ENCODE results near the gene PRRG1.
"Not testable (repeated sequence)": the region's sequence is repeated elsewhere in the genome, so short reads cannot be mapped to it uniquely, and the experiment has no call there.

The PRRG1 gene

DNA sequence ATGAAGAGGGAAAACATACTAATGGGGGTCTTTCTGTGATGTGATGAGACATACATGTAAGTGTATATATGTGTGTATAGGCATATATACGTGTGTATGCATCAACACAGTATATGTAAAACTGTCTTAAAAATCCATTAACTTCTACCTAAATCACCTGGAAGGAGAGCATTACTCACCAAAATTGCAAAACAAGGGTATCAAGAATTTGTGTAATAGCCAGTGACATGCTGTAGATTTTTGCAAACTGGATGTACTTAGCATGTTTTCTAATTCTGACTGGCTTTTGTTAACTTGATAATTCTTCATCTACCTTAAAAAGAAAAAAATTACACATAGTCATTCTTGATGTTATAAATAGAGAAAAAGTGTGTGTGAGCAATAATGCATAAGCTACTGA, 104.7 kb downstream of the PRRG1 start:
- DNase-seq (ENCODE audit: low read depth, low spot score), result no peak
- in situ Hi-C loops (cut with HindIII; ENCODE audit: low sequenced_read_pairs), result no loop called here
- TF ChIP-seq, protein P1, sequence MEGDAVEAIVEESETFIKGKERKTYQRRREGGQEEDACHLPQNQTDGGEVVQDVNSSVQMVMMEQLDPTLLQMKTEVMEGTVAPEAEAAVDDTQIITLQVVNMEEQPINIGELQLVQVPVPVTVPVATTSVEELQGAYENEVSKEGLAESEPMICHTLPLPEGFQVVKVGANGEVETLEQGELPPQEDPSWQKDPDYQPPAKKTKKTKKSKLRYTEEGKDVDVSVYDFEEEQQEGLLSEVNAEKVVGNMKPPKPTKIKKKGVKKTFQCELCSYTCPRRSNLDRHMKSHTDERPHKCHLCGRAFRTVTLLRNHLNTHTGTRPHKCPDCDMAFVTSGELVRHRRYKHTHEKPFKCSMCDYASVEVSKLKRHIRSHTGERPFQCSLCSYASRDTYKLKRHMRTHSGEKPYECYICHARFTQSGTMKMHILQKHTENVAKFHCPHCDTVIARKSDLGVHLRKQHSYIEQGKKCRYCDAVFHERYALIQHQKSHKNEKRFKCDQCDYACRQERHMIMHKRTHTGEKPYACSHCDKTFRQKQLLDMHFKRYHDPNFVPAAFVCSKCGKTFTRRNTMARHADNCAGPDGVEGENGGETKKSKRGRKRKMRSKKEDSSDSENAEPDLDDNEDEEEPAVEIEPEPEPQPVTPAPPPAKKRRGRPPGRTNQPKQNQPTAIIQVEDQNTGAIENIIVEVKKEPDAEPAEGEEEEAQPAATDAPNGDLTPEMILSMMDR (IDR thresholded peaks at IDR 0.05; ENCODE audit: low read depth, low read length), result no peak
- H3K4me3 ChIP-seq (ENCODE audit: low read depth, low read length), result no peak overlapping the region

DNA sequence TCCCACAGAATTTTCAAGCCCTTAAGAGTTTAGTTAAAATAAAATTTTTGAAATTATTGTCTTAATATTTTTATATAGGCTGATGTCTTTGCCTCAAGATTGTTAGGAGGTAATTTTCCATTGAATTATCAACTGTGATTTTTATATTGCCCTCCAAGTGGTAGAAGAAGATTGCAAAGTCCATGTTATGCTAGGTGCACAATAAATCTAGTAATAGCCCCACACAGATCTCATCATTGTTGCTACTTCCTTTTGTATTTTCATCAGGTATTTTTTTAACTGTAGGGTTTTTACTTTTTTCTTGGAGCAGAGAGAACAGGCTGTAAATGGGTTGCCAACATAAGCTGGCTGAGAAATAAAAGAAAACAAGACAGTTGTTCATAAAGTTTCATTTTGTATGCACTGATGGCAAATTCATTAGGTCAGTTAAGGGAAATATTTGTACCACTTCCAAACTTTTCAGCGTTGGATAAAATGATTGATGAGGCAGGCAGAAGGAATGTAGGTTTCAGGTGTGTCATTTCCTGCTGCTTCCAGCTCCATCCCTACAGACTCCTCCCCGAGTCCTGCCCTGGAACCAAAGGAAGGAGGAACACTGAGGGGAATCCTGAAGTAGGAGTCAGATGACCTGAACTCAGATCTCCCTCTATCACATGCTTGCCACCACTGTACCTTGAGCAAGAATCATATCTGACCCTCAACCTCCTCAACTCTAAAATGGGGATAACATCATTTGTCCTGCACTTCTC, 105.5 kb downstream of the PRRG1 start:
- no peak overlapping the region for H3K4me3 ChIP-seq (ENCODE audit: low read depth, low read length)
- TF ChIP-seq, protein P1 (IDR thresholded peaks at IDR 0.05; ENCODE audit: low read depth, low read length), result no peak
- in situ Hi-C loops (cut with HindIII; ENCODE audit: low sequenced_read_pairs), result no loop called here
- peak; percentile 27 for DNase-seq (ENCODE audit: low read depth, low spot score)

DNA sequence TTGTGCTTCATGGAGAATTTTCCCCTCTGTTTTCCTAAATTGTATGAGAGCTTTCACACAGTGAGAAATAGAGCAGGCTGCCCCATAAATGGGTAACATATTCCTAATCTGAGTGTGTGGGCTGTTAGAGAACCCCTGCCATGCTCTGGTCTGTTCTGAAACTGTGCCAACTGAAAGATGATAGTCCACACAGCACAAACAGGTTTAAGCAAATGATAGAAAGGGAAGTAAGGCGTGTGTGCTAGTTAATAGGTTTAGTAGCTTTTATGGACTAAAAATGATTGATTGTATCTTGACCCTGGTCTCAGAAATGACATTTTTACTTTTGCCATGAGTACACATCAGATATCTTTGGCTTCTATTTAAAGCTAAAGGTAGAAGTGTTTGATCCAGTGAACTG, 106.2 kb downstream of the PRRG1 start:
- H3K4me3 ChIP-seq (ENCODE audit: low read depth, low read length), result no peak overlapping the region
- in situ Hi-C loops (cut with HindIII; ENCODE audit: low sequenced_read_pairs), result no loop called here
- DNase-seq (ENCODE audit: low read depth, low spot score), result no peak
- TF ChIP-seq, protein P1 (IDR thresholded peaks at IDR 0.05; ENCODE audit: low read depth, low read length), result no peak

DNA sequence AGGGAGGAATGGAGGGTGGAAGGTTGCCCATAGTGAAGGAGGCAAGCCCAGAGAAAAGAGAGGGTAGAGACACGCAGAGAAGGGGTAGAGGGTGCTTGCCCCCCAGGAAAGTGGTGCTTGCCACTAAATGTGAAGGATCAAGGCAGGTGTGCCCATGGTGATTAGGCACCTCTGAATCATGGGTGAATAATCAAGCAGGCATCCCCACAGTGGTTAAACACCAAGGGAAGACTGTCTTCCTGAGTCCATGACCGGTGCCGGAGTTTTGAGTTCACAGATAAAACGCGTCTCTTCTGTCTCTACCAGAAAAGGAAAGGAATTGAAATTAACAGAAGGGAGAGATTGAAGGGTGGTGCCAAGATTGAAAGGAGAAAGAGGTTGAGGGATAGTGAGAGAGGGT, 111.1 kb downstream of the PRRG1 start:
- in situ Hi-C loops (cut with HindIII; ENCODE audit: low sequenced_read_pairs); H3K4me3 ChIP-seq (ENCODE audit: low read depth, low read length): not testable (repeated sequence)
- peak; percentile 7 for DNase-seq (ENCODE audit: low read depth, low spot score)

DNA sequence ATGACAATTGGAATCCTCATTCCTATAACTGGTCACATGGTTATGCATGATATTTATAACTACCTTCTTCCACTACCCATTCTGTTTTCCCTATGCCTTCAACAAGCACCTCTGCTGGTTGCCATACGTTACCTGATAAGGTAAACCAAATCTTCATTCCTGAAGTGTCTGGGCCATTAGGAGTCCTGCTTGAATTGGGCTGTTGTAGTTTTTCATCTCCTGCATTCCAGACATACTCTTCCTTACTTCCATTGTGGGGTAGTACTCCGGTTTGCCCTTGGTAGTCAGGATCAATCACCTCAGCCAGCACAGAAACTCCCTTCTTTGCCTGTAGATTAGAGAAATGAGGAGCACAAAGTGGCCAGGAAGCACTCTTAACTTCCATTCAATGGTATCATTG, 113.2 kb downstream of the PRRG1 start:
- DNase-seq (ENCODE audit: low read depth, low spot score), result no peak
- no peak overlapping the region for H3K4me3 ChIP-seq (ENCODE audit: low read depth, low read length)
- TF ChIP-seq, protein P1 (IDR thresholded peaks at IDR 0.05; ENCODE audit: low read depth, low read length), result no peak
- in situ Hi-C loops (cut with HindIII; ENCODE audit: low sequenced_read_pairs), result no loop called here

DNA sequence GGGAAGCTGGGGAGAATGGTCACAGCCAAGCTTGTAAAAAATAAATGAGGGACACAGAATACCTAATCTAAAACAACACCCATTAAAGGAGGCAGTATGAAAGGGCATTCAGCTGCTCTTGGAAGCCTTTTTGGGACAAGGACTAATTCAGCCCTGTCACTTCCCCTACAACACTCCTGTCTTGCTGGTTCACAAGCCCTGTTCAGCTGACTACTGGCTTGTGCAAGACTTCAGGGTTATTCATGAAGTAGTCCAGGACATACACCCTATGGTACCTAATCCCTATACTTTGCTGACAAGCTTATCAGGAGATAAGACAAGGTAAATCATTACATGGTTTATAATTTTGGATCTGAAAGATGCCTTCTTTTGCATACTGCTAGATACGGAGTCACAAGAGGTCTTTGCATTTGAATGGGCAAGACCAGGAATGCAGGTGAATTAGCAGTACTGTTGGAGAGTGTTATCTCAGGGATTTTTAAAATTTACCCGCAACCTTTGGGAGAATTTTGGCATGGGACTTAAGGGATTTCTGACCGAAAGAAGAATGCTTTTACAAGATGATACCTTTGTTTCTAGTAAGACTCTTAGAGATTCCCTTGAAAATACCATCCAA, 119.1 kb downstream of the PRRG1 start:
- in situ Hi-C loops (cut with HindIII; ENCODE audit: low sequenced_read_pairs), result no loop called here
- H3K4me3 ChIP-seq (ENCODE audit: low read depth, low read length), result no peak overlapping the region
- TF ChIP-seq, protein P1 (IDR thresholded peaks at IDR 0.05; ENCODE audit: low read depth, low read length), result no peak
- no peak for DNase-seq (ENCODE audit: low read depth, low spot score)

DNA sequence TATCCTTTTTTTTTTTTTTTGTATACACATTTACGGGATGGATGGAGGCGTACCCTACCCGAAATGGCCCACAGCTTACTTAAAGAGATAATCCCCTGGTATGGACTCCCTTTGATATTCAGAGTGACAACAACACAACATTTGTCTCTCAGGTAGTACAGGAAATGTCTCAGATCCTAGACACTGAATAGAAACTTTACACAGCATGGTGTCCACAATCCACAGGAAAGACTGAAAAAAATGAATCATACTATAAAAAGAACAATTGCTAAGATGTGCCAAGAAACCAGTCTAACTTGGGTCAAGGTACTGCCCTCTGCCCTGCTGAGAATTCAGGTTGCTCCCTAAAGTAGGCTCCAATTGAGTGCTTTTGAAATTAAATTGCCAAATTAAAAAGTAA, 121.5 kb downstream of the PRRG1 start:
- TF ChIP-seq, protein P1 (IDR thresholded peaks at IDR 0.05; ENCODE audit: low read depth, low read length), result no peak
- in situ Hi-C loops (cut with HindIII; ENCODE audit: low sequenced_read_pairs), result no loop called here
- no peak for DNase-seq (ENCODE audit: low read depth, low spot score)
- no peak overlapping the region for H3K4me3 ChIP-seq (ENCODE audit: low read depth, low read length)
